Kidney epithelial cell (primary cell): Measurements from ENCODE around the gene MPV17. TPM values are rescaled to one million over a fixed set of nuclear protein-coding genes. Genes with fewer than 3 reads are reported as not detected.
"Not testable (repeated sequence)": the region's sequence is repeated elsewhere in the genome, so short reads cannot be mapped to it uniquely, and the experiment has no call there.

Source experiments
- DNase-seq: peaks from one replicate; pipeline ENCODE4 v3.0.0-alpha.2; 2010; ENCODE audit warnings: low read depth
- H3K27me3 ChIP-seq: 2 replicates; pipeline ENCODE4 v1.6.0; 2011; ENCODE audit warnings: low read length; ENCODE audit not compliant: control insufficient read depth, insufficient read depth
- H3K36me3 ChIP-seq: 2 replicates; pipeline ENCODE4 v1.5.1; 2011; ENCODE audit warnings: low read length; ENCODE audit not compliant: control insufficient read depth, insufficient read depth
- H3K4me3 ChIP-seq: 2 replicates; pipeline ENCODE4 v1.5.1; 2011; ENCODE audit warnings: low read depth, mild to moderate bottlenecking, control low read depth, low read length
- total RNA-seq: library from RNA; depleted of rRNA; stranded (reverse); fragments of >200 nt; gene quantifications from 2 replicates; pipeline ENCODE4 v1.2.3, GENCODE V29; 2015
- TF ChIP-seq, protein P1 (sequence below): IDR thresholded peaks from 2 replicates; pipeline ENCODE4 v1.5.1; 2011; ENCODE audit warnings: mild to moderate bottlenecking, moderate library complexity, low read length, control low read depth, inconsistent platforms; ENCODE audit not compliant: insufficient read depth, poor library complexity, severe bottlenecking

The MPV17 gene
- total RNA-seq, 1 donor from 2014 or later: 105 TPM

GRCh38 chr2:27362678-27363420 is 40.0 kb upstream of the MPV17 start:
- no peak for DNase-seq
- Histone ChIP-seq H3K36me3 (no peaks in the 10 kb centered on the region), H3K27me3 (no peaks in the 10 kb centered on the region), H3K4me3 (no peak overlapping the region)
- TF ChIP-seq, protein P1, sequence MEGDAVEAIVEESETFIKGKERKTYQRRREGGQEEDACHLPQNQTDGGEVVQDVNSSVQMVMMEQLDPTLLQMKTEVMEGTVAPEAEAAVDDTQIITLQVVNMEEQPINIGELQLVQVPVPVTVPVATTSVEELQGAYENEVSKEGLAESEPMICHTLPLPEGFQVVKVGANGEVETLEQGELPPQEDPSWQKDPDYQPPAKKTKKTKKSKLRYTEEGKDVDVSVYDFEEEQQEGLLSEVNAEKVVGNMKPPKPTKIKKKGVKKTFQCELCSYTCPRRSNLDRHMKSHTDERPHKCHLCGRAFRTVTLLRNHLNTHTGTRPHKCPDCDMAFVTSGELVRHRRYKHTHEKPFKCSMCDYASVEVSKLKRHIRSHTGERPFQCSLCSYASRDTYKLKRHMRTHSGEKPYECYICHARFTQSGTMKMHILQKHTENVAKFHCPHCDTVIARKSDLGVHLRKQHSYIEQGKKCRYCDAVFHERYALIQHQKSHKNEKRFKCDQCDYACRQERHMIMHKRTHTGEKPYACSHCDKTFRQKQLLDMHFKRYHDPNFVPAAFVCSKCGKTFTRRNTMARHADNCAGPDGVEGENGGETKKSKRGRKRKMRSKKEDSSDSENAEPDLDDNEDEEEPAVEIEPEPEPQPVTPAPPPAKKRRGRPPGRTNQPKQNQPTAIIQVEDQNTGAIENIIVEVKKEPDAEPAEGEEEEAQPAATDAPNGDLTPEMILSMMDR: no peak

DNA sequence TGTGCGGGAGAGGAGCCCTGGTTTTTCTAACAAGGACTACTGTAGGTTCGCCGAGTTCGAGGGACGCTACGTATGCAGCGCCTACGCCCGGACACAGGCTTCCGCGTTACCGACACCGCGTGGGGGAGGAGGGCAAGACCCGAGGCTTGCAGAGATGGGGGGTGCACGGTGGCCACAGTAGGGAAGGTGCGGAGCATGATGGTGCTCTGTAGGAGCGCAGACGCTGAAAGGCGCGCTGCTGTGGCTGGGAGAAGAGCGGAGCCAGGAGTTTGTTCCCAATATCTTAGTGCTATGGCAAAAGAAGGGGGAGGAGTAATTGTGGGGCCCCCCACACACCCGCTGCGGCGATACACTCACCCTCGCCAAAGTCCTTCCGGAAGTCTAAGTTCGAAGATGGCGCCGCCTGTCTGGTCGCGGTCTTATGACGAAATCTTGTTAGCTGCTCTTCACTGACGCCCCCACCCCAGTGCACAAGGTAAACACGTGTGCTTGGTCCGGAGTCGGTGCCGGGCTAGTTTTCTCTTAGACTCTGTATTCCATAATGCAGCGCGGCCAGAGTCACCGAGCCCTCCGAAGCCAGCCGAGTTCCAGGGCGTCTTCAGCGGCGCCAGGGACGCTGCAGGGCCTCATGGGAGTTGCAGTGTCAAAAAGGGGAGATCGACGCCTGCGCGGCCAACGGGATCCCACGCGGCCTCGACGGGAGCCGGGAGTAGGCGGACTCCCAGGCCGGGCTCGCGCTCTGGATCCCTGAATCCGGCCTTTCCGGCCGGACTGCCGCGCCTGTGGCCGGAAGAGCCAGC is 33.7 kb upstream of the MPV17 start, which contains the start of gene GTF3C2:
GTF3C2 (minus strand) TSS at position 383 of the 800 bp plus-strand sequence. CDS start 13,210 bp downstream, outside the sequence.
- TF ChIP-seq, protein P1: no peak
- Histone ChIP-seq H3K27me3 (no peaks in the 10 kb centered on the region), H3K36me3 (no peaks in the 10 kb centered on the region), H3K4me3 (peak within 1 kb of the TSS; percentile 98)
- peak; percentile 86 for DNase-seq

DNA sequence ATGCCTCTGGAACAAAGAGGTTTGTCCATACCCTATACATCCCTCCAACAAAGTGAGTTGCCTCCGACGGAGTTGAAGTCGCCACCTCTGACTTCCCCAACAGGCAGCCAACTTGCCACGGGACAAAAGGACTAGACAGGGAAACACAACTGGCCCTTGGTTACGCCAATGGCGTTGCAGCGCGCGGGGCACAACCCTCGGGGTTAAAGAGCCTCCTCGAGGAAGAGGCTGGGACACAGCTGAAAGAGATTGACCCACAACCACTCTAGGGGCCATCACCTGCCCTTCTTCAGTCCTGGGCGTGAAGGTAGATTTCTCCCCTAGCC is 33.1 kb upstream of the MPV17 start:
- TF ChIP-seq, protein P1: no peak
- H3K27me3 ChIP-seq: no peaks in the 10 kb centered on the region
- DNase-seq: no peak
- no peaks in the 10 kb centered on the region for H3K36me3 ChIP-seq
- peak overlapping the region; percentile 98 for H3K4me3 ChIP-seq

DNA sequence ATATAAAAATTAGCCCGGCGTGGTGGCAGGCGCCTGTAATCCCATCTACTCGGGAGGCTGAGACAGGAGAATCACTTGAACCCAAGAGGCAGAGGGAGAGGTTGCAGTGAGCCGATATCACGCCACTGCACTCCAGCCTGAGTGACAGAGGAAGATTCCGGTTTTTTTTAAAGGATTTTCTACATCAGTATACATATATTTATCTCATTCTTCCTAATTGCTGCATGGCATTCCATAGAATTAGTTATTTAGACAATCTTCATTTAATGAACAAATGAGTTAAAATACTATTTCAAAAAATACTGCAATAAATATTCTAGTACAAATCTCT is 31.7 kb upstream of the MPV17 start:
- Histone ChIP-seq H3K27me3 (no peaks in the 10 kb centered on the region), H3K4me3 (no peak overlapping the region), H3K36me3 (no peaks in the 10 kb centered on the region)
- DNase-seq: no peak
- TF ChIP-seq, protein P1: no peak

DNA sequence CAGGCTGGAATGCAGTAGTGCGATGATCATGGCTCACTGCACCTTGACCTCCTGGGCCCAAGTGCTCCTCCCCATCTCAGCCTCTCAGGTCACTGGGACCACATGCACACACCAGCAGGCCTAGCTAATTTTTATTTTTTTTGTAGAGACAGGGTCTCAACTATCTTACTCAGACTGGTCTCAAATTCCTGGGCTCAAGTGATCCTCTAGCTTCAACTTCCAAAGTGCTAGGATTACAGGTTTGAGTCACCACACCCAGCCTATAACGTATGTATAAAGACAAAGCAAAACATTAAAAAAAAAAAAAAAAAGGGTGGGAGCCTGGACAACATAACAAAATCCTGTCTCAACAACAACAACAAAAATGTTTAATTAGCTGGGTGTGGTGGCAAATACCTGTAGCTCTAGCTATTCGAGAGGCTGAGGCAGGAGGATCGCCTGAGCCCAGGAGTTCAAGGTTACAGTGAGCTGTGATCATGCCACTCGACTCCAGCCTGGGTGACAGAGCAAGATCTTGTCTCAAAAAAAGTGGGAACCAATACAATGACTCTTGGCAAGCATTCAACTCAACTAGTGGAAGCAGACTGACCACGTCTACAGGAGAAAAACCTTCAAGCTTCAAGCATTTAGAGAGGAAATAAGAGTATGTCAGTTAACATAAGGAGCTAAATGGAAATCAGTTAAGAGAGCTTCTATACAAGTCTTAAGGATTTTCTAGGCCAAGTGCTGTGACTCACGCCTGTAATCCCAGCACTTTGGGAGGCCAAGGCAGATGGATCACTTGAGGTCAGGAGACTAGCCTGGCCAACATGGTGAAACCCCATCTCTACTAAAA is 31.1 kb upstream of the MPV17 start:
- Histone ChIP-seq H3K36me3 (no peaks in the 10 kb centered on the region), H3K4me3 (no peak overlapping the region), H3K27me3 (no peaks in the 10 kb centered on the region)
- no peak for DNase-seq
- TF ChIP-seq, protein P1: no peak

DNA sequence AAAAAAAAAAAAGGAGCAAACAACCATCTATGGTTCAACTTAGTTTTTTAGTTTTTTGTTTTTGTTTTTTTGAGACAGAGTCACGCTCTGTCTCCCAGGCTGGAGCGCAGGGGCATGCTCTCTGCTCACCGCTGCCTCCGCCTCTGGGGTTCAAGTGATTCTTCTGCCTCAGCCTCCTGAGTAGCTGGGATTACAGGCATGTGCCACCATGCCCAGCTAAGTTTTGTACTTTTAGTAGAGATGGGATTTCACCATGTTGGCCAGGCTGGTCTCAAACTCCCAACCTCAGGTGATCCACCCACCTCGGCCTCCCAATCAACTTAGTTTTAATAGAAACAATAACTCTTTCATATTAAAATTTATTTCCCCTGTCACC is 30.5 kb upstream of the MPV17 start:
- H3K27me3 ChIP-seq, H3K36me3 ChIP-seq, DNase-seq, H3K4me3 ChIP-seq: not testable (repeated sequence)
